Caki2 (cell line): ENCODE data around the gene ADAMTS6. TPM values are rescaled to one million over a fixed set of nuclear protein-coding genes. Genes with fewer than 3 reads are reported as not detected.
"Not testable (repeated sequence)": the region's sequence is repeated elsewhere in the genome, so short reads cannot be mapped to it uniquely, and the experiment has no call there.

Experiments used
- DNase-seq: peaks from one replicate; pipeline ENCODE4 v3.0.0-alpha.2; 2015; ENCODE audit warnings: low read depth
- in situ Hi-C: cut with HindIII; loops from 2 replicates; pipeline ENCODE4 v1.10.0; 2016; ENCODE audit warnings: low sequenced_read_pairs, low pct_unique_long_range_greater_than_20kb, mixed read lengths
- total RNA-seq: library from RNA; depleted of rRNA; stranded (reverse); fragments of >200 nt; shearing (Covaris generic); gene quantifications from 2 replicates; pipeline ENCODE4 v1.2.3, GENCODE V29; 2014; ENCODE audit warnings: low replicate concordance

The ADAMTS6 gene
- total RNA-seq, 1 experiment from 2014 or later, result not detected

- in situ Hi-C loops, result no loop called here
- DNase-seq, result no peak
Measured at GRCh38 chr5:65326922-65327321, 154.8 kb downstream of the ADAMTS6 start.

- in situ Hi-C loops, result no loop called here
Measured at GRCh38 chr5:65324226-65324625, 157.5 kb downstream of the ADAMTS6 start.

GRCh38 chr5:65320704-65321103, 161.0 kb downstream of the ADAMTS6 start:
- DNase-seq, in situ Hi-C loops: not testable (repeated sequence)

More at GRCh38 chr5:65324226-65324625, 157.5 kb downstream of the ADAMTS6 start:
- no peak for DNase-seq

GRCh38 chr5:65320250-65320649, 161.5 kb downstream of the ADAMTS6 start:
- DNase-seq, result no peak
- in situ Hi-C loops, result no loop called here

- DNase-seq, result no peak
- in situ Hi-C loops, result no loop called here
Measured at GRCh38 chr5:65307931-65308330, 173.8 kb downstream of the ADAMTS6 start.

GRCh38 chr5:65307088-65307487, 174.6 kb downstream of the ADAMTS6 start:
- no peak for DNase-seq
- in situ Hi-C loops, result no loop called here

GRCh38 chr5:65305913-65306312, 175.8 kb downstream of the ADAMTS6 start:
- no peak for DNase-seq
- in situ Hi-C loops, result no loop called here

GRCh38 chr5:65299861-65300260, 181.9 kb downstream of the ADAMTS6 start:
- in situ Hi-C loops, result no loop called here
- DNase-seq, result no peak

GRCh38 chr5:65296067-65296466, 185.7 kb downstream of the ADAMTS6 start:
- in situ Hi-C loops, result no loop called here
- DNase-seq, result no peak

- in situ Hi-C loops, result no loop called here
- no peak for DNase-seq
Measured at GRCh38 chr5:65292196-65292595, 189.5 kb downstream of the ADAMTS6 start.

- no peak for DNase-seq
- in situ Hi-C loops, result no loop called here
Measured at GRCh38 chr5:65290677-65291076, 191.0 kb downstream of the ADAMTS6 start.

GRCh38 chr5:65288657-65289056, 193.1 kb downstream of the ADAMTS6 start:
- no peak for DNase-seq

GRCh38 chr5:65279603-65280002, 202.1 kb downstream of the ADAMTS6 start:
- in situ Hi-C loops, result no loop called here
- no peak for DNase-seq

More at GRCh38 chr5:65288657-65289056, 193.1 kb downstream of the ADAMTS6 start:
- in situ Hi-C loops, result no loop called here

GRCh38 chr5:65276178-65276890, 205.4 kb downstream of the ADAMTS6 start:
- DNase-seq, result no peak
- in situ Hi-C loops, result no loop called here

GRCh38 chr5:65271906-65272305, 209.8 kb downstream of the ADAMTS6 start:
- DNase-seq, result no peak
- in situ Hi-C loops, result no loop called here

GRCh38 chr5:65268525-65268924, 213.2 kb downstream of the ADAMTS6 start:
- DNase-seq, result no peak
- in situ Hi-C loops, result no loop called here

GRCh38 chr5:65264420-65264819, 217.3 kb downstream of the ADAMTS6 start:
- in situ Hi-C loops, result no loop called here

GRCh38 chr5:65263321-65263720, 218.4 kb downstream of the ADAMTS6 start:
- no peak for DNase-seq
- in situ Hi-C loops, result no loop called here

More at GRCh38 chr5:65264420-65264819, 217.3 kb downstream of the ADAMTS6 start:
- no peak for DNase-seq

- in situ Hi-C loops, result no loop called here
- no peak for DNase-seq
Measured at GRCh38 chr5:65262649-65263059, 219.1 kb downstream of the ADAMTS6 start.

- no peak for DNase-seq
- in situ Hi-C loops, result no loop called here
Measured at GRCh38 chr5:65262096-65262495, 219.6 kb downstream of the ADAMTS6 start.
